ENCODE measurements around the gene LAMA2. TPM values are rescaled to one million over a fixed set of nuclear protein-coding genes. Genes with fewer than 3 reads are reported as not detected.

The LAMA2 gene
- total RNA-seq, 1 experiment from 2014 or later, result 8.2 TPM

DNA sequence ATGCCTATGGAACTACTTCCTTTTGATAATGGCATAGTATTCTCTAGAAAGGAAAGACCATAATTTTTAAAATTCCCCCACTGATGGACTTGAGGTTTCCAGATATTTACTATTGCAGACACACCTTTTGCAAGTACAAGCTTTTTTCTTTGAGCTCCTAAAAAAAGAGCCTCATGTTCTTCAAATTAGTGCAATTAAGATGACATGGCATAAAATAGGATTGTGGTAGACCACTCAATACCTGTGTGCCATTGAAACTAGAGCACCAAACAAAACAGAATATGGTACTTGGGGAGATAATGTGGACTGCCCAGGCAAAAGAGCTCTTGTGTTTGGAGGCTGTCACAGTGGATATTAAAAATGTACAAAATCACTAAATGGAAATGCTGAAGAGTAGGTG, 19.0 kb upstream of the LAMA2 start:
- ChIA-PET POLR2A (no interaction called here), RAD21 (ENCODE audit: low non-redundant PET in 1 of 2, low total read pairs in 2 of 2, uncharacterized antibody in 2 of 2, unreplicated experiment in 2 of 2) (no interaction called here), CTCF (no interaction called here)
- Histone ChIP-seq H3K9ac (ENCODE audit: low read length) (no peak overlapping the region), H3K4me3 (replicated peaks in 1 of 2; ENCODE audit: low read depth in 1 of 2, low read length in 2 of 2) (no peak overlapping the region), H2AFZ (ENCODE audit: low read depth, low read length, poor library complexity, severe bottlenecking) (no peak overlapping the region), H3K27me3 (ENCODE audit: insufficient read depth, low read length) (no peaks in the 10 kb centered on the region), H3K79me2 (ENCODE audit: insufficient read depth, low read length) (no peaks in the 10 kb centered on the region), H4K20me1 (ENCODE audit: insufficient read depth) (no peaks in the 10 kb centered on the region), H3K36me3 (ENCODE audit: control insufficient read depth in 1 of 2, insufficient read depth in 2 of 2, low read length in 2 of 2) (no peaks in the 10 kb centered on the region), H3K4me2 (ENCODE audit: low read length) (no peak overlapping the region), H3K9me2 (ENCODE audit: insufficient read depth) (no peaks in the 10 kb centered on the region), H3K27ac (ENCODE audit: low read depth, low read length) (no peak overlapping the region), H3K4me1 (ENCODE audit: control insufficient read depth in 1 of 2, insufficient read depth in 2 of 2, low read length in 2 of 2) (no peaks in the 10 kb centered on the region), H3K9me3 (ENCODE audit: control insufficient read depth in 1 of 2, insufficient read depth in 1 of 2, low read depth in 1 of 2, low read length in 2 of 2) (peaks cover 0 to 8% of the 10 kb centered on the region in 2 experiments; a peak in 1 of 4 replicates)
- BruUV-seq (replicated peaks), result no TSS peak
- DNase-seq (ENCODE audit: low read depth, low spot score) (no peak), ATAC-seq (no peak)
- TF ChIP-seq, protein P1, sequence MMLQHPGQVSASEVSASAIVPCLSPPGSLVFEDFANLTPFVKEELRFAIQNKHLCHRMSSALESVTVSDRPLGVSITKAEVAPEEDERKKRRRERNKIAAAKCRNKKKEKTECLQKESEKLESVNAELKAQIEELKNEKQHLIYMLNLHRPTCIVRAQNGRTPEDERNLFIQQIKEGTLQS (IDR thresholded peaks at IDR 0.05), result no peak
- TF ChIP-seq CTCF (IDR thresholded peaks at IDR 0.05 in 2 of 3, conservative IDR thresholded peaks at IDR 0.05 in 1 of 3; ENCODE audit: borderline replicate concordance in 1 of 3, insufficient read depth in 1 of 3, low read depth in 2 of 3, low read length in 2 of 3), result no peak
- TF ChIP-seq TCF7L2 (IDR thresholded peaks at IDR 0.05; ENCODE audit: borderline replicate concordance, extremely low read depth, insufficient read depth, insufficient read length), result no peak
- TF ChIP-seq REST (IDR thresholded peaks at IDR 0.05; ENCODE audit: low read depth), result no peak
- no peak for TF ChIP-seq SP1 (IDR thresholded peaks at IDR 0.05; ENCODE audit: low read depth)
- intact Hi-C loops (cut with micrococcal nuclease), result no loop called here
